HPDE6-E6E7 (cell line): ENCODE data around the gene AGAP3.

Source experiments
- DNase-seq: peaks from one replicate; pipeline ENCODE4 v3.0.0; 2011; ENCODE audit warnings: missing footprints; ENCODE audit errors: extremely low spot score

The AGAP3 gene

GRCh38 chr7:151109094-151110048 is 23.1 kb downstream of the AGAP3 start:
- DNase-seq: no peak

GRCh38 chr7:151110236-151110940 is 24.1 kb downstream of the AGAP3 start:
- no peak for DNase-seq

DNA sequence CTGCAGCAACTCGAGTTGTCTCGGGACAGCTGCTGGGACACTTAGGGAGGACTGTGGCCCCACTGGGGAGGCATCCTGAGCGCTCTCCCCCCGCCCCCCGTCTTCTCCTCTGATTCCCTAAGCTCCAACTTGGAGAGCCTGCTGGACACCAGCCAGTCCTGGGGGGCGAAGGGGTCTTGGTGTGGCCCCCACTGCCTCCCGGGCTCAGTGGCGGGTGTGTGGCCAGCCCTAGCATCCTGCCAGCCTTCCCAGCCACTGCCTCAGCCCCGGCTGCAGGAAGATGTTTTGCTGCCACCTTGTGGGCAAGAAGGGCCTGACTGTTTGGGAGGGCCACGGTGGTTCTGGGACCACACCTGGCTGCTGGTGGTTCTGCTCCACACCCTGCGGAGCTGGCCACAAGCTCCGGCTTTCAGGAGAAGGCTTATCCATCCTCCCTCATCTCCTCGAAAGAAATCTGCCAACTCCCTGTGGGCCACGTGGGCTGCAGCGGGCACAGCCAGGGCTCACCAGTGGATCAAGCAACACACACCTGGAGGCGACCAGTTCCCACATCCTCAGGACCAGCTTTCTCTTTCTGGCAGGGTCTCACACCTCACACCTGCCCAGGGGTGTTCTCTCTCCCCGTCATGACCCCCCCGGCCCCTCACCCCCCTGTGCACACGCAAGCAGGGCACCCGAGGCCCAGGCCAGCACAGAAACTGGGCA is 24.8 kb downstream of the AGAP3 start:
- peak; percentile 88 for DNase-seq

DNA sequence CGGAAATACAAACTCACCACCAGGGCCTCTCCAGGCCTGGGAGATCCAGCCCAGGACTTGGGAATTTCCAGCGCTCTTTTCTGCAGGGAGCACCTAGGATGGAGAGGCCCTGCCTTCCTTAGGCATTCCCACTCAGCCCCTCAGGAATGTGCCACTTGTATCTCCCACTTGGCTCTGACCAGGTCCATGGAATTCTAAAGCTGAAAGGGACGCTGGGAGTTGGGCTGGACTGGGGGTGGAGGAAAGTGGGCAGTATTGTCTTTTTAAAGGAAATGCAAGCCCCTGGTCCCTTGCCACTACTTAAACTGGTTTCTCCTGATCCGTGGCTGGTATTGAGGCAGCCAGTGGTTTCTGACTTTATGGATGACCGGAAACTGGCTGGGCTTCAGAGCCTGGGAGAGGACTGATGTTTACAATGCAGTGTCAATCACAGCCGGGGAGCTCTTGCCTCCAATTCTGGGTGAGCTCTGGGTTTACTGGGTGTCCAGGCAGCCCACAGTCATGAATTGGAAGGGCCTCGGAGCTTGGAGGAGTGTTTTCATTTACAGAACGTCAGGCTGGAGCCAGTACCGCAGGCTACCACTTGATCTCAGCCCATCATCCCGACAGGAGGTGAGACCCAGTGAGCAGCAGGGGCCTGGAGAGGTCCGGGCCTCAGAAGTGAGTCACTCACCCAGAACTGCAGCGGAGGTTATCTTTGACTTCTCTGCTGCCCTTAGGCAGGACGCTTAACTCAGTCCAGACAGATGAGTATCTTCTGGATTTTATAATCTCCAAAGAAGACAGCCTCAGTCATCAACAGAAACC is 27.3 kb downstream of the AGAP3 start:
- peak; percentile 74 for DNase-seq

GRCh38 chr7:151114151-151115090 is 28.1 kb downstream of the AGAP3 start:
- peak; percentile 44 for DNase-seq

DNA sequence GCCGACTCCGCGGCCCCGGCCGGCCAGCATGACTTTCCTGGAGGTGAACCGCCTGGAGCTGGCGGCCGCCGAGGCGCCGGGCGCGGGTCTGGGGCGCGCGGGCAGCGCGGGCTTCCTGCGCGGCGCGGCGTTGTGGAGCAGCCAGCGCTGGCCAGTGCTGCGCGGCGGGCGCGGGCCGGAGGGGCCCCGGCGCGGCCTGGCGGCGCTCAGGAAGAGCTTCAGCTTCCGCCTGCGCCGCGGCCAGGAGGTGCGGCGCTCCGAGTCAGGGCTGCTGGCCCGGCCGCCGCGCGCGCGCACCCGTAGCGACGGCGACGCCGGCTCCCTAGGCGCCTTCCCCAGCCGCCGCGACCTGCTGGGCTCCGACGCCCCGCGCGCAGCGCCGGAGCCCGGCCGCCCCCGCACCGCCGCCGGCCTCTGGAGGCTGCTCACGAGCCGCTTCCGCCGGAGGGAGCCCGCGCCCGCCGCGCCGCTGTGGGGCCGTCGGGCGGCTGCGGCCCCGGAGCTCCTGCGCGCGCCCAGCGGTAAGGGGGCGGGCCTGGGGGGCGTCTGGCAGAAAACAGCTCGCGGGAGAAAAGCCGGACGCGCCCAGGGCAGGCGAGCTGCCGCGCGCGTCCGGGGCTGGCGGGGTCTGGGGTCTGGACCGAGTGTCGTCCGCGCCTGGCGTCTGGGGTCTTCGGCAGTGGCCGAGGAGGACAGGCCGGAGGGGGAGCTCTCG is 29.0 kb downstream of the AGAP3 start:
- DNase-seq: no peak

GRCh38 chr7:151115836-151116418 is 29.7 kb downstream of the AGAP3 start:
- DNase-seq: peak; percentile 97

DNA sequence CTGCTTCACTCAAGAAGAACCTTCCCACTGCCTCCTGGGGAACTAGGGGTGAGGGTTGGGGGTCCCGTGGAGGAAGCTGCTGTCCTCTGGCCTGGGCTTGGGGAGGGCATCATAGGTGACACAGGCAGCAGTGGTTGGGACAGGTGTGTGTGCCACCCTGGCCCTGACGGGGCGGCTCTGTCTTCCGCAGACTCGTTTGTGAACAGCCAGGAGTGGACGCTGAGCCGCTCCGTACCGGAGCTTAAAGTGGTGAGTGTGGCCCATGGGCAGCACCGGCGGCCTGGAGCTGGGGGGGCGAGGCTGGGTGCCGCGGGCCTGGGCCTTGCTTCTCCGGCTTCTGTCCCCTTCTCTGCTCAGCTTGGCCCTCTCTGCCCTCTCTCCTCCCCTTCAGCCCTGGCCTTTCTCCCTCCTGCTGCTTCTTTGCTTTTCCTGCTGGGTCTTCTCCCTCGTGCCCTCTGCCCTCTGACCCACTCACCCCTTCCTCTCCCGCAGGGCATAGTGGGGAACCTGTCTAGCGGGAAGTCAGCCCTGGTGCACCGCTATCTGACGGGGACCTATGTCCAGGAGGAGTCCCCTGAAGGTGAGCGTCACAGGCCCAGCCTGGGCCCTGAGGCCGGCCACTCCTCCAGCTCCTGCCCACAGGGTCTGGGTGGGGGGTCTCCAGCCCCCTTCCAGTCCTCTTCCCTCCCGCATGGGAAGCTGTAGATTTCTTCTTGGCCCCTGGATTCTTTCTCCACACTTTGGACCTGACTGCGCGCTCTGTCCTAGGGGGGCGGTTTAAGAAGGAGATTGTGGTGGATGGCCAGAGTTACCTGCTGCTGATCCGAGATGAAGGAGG is 30.5 kb downstream of the AGAP3 start:
- no peak for DNase-seq

GRCh38 chr7:151117565-151117964 is 31.3 kb downstream of the AGAP3 start:
- DNase-seq: no peak

DNA sequence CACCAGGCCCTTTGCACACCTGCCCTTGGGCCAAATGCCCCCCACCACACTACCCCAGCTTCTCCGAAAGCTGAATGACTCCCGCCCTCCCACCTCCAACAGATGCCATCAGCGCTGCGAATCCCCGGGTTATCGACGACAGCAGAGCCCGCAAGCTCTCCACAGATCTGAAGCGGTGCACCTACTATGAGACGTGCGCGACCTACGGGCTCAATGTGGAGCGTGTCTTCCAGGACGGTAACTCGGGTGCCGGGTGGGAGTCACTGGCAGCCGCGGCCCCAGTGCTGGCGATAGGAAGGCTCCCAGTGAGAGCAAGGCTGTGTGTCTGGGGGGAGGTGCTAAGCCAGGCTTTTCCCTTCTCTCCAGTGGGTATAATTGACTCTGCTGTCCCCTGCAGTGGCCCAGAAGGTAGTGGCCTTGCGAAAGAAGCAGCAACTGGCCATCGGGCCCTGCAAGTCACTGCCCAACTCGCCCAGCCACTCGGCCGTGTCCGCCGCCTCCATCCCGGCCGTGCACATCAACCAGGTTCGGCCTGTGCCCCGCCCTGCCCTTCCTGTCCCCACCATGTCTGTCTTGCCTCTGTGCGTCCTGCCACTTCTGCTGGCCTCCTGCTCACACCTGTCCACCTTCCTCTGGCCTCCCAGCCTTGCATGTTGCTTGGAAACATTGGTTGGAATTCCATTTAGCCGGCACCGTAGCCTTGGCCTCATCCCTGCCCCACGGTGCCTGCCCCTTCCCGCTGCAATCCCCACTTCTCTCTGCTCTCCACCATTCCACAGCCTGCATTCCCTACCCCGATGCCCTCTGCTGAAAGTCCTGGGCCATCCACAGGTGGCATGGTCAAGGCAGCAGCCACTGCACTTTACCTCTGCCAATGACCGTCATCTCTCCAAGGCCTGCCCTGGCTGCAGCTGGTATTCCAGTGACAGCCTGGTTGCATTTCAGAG is 32.1 kb downstream of the AGAP3 start:
- DNase-seq: no peak

GRCh38 chr7:151119055-151119415 is 32.8 kb downstream of the AGAP3 start:
- no peak for DNase-seq

DNA sequence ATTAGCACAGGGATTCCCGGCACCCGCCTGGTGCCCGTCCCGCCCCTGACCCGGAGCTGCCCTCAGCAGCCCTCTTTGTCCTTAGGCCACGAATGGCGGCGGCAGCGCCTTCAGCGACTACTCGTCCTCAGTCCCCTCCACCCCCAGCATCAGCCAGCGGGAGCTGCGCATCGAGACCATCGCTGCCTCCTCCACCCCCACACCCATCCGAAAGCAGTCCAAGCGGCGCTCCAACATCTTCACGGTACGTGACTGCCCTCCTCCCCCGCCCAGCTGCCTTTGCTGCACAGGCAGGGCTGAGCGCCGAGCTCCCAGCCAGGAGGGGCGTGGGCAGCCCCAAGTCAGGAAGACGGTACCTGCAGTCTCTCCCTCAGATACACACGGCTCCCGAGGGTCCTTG is 33.6 kb downstream of the AGAP3 start:
- no peak for DNase-seq

DNA sequence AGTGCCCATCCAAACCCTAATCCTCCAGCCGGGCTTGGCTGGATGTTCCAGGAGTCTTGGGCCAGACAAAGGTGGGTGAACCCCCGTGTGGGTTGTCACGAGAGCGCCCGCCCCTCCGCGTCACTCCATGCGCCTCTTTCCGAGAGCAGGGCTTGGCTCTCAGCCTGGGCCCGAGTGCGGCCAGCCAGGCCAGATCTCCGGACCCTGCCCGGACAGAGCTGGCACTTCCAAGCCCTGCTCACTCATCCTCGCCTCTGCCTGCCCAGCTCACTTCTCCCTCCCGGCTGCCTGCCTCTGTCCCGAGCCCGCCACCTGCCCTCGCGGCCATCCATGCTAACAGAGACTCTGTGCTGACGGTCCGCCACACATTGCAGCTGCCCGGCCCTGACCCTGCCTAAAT is 34.6 kb downstream of the AGAP3 start:
- no peak for DNase-seq

DNA sequence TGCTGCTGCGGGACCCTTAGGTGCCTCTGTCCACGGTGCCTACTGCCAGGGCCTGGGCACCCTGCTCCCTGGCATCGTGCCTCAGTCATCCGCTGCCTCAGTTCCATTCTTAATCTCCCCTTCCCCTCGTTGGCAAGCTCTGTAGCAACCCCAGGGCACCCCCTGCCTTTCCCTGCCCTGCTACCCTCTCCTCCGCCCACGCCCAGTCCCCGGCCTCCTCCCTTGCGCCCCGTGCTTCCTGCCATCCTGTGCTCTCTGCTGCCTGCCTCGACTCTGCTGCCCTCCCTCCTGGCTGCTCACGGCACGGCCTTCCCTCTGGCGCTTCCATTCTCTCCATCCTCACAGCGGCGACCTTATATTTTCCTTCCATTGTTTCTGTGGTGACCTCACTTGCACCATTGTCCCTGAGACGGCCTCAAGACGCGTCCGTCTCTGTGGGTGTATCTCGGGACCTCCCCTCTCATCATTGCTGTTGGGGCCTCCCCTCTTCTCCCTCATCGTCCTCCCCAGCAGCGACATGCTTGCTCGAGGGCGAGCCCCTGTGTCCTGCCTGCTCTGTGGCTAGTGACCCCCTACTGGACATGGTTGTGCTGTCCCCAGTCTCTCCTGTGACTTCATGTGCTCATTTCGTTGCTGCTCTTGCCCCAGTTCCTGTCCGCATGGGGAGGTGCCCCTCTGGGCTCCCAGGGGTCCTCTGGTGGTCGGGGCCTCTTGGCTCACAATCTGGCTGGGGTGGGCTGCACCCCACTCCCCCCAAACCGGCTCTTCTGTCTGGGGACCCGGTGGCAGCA is 35.3 kb downstream of the AGAP3 start:
- no peak for DNase-seq

DNA sequence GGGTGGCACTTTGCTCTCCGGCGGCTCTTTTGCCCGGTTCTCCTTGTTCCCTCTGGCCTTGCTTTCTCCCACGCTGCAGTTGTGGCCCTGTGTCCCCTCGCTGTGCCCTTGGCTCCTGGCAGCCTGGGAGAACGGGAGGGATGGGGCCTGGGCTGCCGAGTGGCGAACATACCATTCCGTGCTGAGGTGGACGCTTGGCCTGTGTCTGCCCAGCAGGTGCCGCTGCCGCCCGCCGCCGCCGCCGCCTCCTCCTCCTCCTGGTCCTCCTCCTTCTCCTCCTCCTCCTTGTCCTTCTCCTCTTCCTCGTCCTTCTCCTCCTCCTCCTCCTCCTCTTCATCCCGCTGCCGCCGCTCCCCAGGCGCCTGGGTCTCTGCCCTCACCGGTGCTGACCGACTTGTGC is 36.0 kb downstream of the AGAP3 start:
- no peak for DNase-seq

DNA sequence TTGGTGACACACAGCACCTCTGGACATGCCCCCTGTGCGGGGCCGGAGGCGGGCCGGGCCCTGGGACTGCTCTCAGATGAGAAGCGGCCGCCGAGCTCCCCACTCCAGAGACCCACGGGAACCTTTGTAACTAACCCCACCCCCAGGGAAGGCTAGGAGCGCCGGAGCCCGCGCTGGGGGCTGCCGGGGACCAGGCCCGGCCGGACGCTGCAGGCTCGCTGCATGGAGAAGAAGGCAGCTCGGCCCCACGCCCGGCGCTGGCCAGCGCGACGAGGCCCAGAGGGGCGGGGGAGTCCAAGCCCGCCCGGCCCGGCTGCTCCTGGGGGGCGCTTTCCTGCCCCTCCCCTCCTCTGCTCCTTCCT is 36.5 kb downstream of the AGAP3 start:
- no peak for DNase-seq
